Measurements from ENCODE around the gene INHBC. TPM values are rescaled to one million over a fixed set of nuclear protein-coding genes. Genes with fewer than 3 reads are reported as not detected.

Gene INHBC, protein sequence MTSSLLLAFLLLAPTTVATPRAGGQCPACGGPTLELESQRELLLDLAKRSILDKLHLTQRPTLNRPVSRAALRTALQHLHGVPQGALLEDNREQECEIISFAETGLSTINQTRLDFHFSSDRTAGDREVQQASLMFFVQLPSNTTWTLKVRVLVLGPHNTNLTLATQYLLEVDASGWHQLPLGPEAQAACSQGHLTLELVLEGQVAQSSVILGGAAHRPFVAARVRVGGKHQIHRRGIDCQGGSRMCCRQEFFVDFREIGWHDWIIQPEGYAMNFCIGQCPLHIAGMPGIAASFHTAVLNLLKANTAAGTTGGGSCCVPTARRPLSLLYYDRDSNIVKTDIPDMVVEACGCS
- total RNA-seq: not detected
- long read RNA-seq: 0 reads

- ATAC-seq: no peak
Observed at GRCh38 chr12:57434517-57435223, at the start of gene INHBC. Gene INHBC (plus strand): TSS chr12:57434784. CDS start chr12:57434887, 103 bp downstream.

DNA sequence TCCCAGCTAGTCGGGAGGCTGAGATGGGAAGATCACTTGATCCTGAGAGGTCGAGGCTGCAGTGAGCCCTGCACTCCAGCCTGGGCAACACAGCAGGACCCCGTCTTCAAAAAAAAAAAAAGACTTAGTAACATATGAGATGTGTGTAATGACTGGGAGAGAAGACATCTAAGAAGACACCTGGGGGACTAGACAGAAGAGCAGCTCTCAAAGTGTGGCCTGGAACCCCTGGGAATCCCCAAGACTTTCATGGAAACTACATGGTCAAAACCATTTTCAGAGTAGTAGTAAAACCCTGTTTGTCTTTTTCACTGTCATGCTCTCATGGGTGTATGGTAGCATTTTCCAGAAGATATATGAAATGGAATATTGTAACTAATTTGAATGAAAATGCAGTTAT lies 49.0 kb upstream of the INHBC start:
- no peak for DNase-seq

More at GRCh38 chr12:57434517-57435223, at the start of gene INHBC:
- Histone ChIP-seq H3K27me3 (ENCODE audit: low read depth) (no peaks in the 10 kb centered on the region), H3K4me3 (no peak within 1 kb of the TSS), H3K36me3 (no peaks in the 10 kb centered on the region), H3K4me1 (peaks cover 8% of the 10 kb centered on the region), H3K27ac (no peak within 1 kb of the TSS), H3K9me3 (no peaks in the 10 kb centered on the region)
- intact Hi-C loops (cut with DNase I): no loop called here
- TF ChIP-seq CTCF (IDR thresholded peaks at IDR 0.05): no peak
- no peak for DNase-seq

GRCh38 chr12:57386187-57386720 lies 48.3 kb upstream of the INHBC start:
- no peak for TF ChIP-seq CTCF (IDR thresholded peaks at IDR 0.05)
- peaks cover 31% of the 10 kb centered on the region for H3K36me3 ChIP-seq
- DNase-seq (no peak), ATAC-seq (no peak)
- intact Hi-C loops (cut with DNase I): no loop called here
- H3K27ac ChIP-seq: no peak overlapping the region
- no peaks in the 10 kb centered on the region for H3K27me3 ChIP-seq (ENCODE audit: low read depth)
- H3K9me3 ChIP-seq: no peaks in the 10 kb centered on the region
- no peak overlapping the region for H3K4me3 ChIP-seq
- no peaks in the 10 kb centered on the region for H3K4me1 ChIP-seq

More for the DNA sequence above, 49.0 kb upstream of the INHBC start:
- intact Hi-C loops (cut with DNase I): no loop called here
- H3K9me3 ChIP-seq: no peaks in the 10 kb centered on the region
- no peak for ATAC-seq
- no peak overlapping the region for H3K27ac ChIP-seq
- no peak overlapping the region for H3K4me3 ChIP-seq
- peaks cover 29% of the 10 kb centered on the region for H3K36me3 ChIP-seq
- H3K4me1 ChIP-seq: no peaks in the 10 kb centered on the region
- no peaks in the 10 kb centered on the region for H3K27me3 ChIP-seq (ENCODE audit: low read depth)
- TF ChIP-seq CTCF (IDR thresholded peaks at IDR 0.05): no peak

DNA sequence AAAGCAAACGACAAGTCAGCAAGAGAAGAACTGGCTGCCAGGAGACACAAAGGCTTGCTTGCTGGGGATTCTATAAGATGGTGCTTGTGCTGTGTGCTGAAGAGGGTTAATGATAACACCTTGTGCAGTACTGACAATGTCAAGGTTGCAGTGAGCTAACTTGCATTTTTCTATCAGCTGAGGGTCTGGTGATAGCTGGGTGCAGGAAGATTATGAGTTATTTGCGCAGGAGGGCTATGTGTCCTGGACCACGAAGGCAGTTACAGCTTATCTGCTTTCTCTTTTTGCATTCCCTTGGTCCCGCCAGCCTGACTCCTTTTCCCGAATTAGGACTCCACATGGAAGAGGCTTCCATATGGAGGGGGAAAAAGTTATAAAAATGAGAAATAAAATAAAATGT lies 46.2 kb upstream of the INHBC start:
- no peaks in the 10 kb centered on the region for H3K9me3 ChIP-seq
- no peaks in the 10 kb centered on the region for H3K27me3 ChIP-seq (ENCODE audit: low read depth)
- H3K27ac ChIP-seq: no peak overlapping the region
- peaks cover 34% of the 10 kb centered on the region for H3K36me3 ChIP-seq
- no peak for TF ChIP-seq CTCF (IDR thresholded peaks at IDR 0.05)
- no peak overlapping the region for H3K4me3 ChIP-seq
- intact Hi-C loops (cut with DNase I): no loop called here
- no peak for ATAC-seq
- H3K4me1 ChIP-seq: no peaks in the 10 kb centered on the region
- DNase-seq: no peak

DNA sequence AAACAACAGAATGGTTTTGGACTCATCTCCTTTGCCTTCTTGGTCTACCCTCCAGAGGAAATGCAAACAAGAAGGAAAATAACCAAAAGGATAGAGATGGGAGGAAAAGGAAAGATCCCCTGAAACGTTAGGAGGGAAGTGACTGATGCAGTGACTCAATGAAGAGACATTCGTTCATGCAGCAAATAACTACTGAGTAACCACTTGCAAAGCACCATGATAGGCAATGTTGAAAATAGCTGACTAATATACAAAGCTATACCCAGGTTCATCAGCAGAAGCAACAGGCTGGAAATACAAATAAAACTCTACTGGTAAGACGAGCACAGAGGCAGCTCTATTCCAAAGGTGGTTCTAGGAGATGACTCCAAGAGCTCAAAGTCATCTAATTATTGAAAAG lies 45.6 kb upstream of the INHBC start:
- Histone ChIP-seq H3K4me3 (no peak overlapping the region), H3K4me1 (no peaks in the 10 kb centered on the region), H3K27ac (no peak overlapping the region), H3K36me3 (peaks cover 40% of the 10 kb centered on the region), H3K27me3 (ENCODE audit: low read depth) (no peaks in the 10 kb centered on the region), H3K9me3 (no peaks in the 10 kb centered on the region)
- no peak for ATAC-seq
- TF ChIP-seq CTCF (IDR thresholded peaks at IDR 0.05): no peak
- no peak for DNase-seq
- intact Hi-C loops (cut with DNase I): no loop called here
